Fibroblast of lung (primary cell): ENCODE data around the gene TTLL11. TPM values are rescaled to one million over a fixed set of nuclear protein-coding genes. Genes with fewer than 3 reads are reported as not detected.

Experiments
- DNase-seq, 2 donors: peaks; one replicate each; pipeline versions ENCODE4 v3.0.0 to v3.0.0-alpha.2; 2010; ENCODE audit warnings: low read depth in 2 of 2
- H2AFZ ChIP-seq: 2 replicates; pipeline ENCODE4 v1.5.1; 2012; ENCODE audit warnings: low read length, control low read depth, inconsistent platforms
- H3K27ac ChIP-seq: 2 replicates; pipeline ENCODE4 v1.5.1; 2011; ENCODE audit warnings: low read length, control low read depth; ENCODE audit not compliant: insufficient read depth
- H3K27me3 ChIP-seq: 2 replicates; pipeline ENCODE4 v1.5.1; 2011; ENCODE audit warnings: mild to moderate bottlenecking, low read length; ENCODE audit not compliant: control insufficient read depth, insufficient read depth
- H3K36me3 ChIP-seq: 2 replicates; pipeline ENCODE4 v1.5.1; 2011; ENCODE audit warnings: low read length; ENCODE audit not compliant: control insufficient read depth, insufficient read depth
- H3K4me1 ChIP-seq: 2 replicates; pipeline ENCODE4 v1.5.1; 2011; ENCODE audit warnings: low read length; ENCODE audit not compliant: control insufficient read depth, insufficient read depth; ENCODE audit errors: extremely low read depth
- H3K4me2 ChIP-seq: 2 replicates; pipeline ENCODE4 v1.5.1; 2011; ENCODE audit warnings: low read length, control low read depth; ENCODE audit not compliant: insufficient read depth; ENCODE audit errors: extremely low read depth
- H3K4me3 ChIP-seq, 4 experiments: fragments of 200-600 bp in 1 of 4; sonication (generic) in 1 of 4; replicated peaks in 1 of 4; 2 replicates each; pipeline ENCODE4 v1.5.1; 2011 to 2016; ENCODE audit warnings: low read length in 4 of 4, low read depth in 3 of 4, mild to moderate bottlenecking in 3 of 4, control low read depth in 2 of 4, inconsistent platforms in 1 of 4, mixed read lengths in 1 of 4; ENCODE audit not compliant: insufficient read depth in 1 of 4; ENCODE audit errors: control extremely low read depth in 1 of 4
- H3K79me2 ChIP-seq: 2 replicates; pipeline ENCODE4 v1.5.1; 2012; ENCODE audit warnings: mild to moderate bottlenecking, low read length, inconsistent platforms; ENCODE audit not compliant: control insufficient read depth, insufficient read depth
- H3K9ac ChIP-seq: 2 replicates; pipeline ENCODE4 v1.5.1; 2011; ENCODE audit warnings: mild to moderate bottlenecking, low read length, control low read depth; ENCODE audit not compliant: insufficient read depth
- H3K9me3 ChIP-seq: 2 replicates; pipeline ENCODE4 v1.5.1; 2012; ENCODE audit warnings: low read depth, low read length; ENCODE audit not compliant: control insufficient read depth, insufficient read depth
- H4K20me1 ChIP-seq: 2 replicates; pipeline ENCODE4 v1.5.1; 2011; ENCODE audit warnings: low read length; ENCODE audit not compliant: control insufficient read depth, insufficient read depth; ENCODE audit errors: extremely low read depth
- EZH2 ChIP-seq: IDR thresholded peaks from 2 replicates; pipeline ENCODE4 v1.5.1; 2012; ENCODE audit warnings: low read length, control low read depth, mild to moderate bottlenecking; ENCODE audit errors: missing control alignments
- polyA plus RNA-seq, 2 donors: library from polyadenylated mRNA; depleted of rRNA in 1 of 2; stranded (reverse) in 1 of 2; unstranded in 1 of 2; fragments of >200 nt; gene quantifications; 2 replicates each; pipeline ENCODE4 v1.2.1, GENCODE V29; 2011 to 2012; ENCODE audit warnings: missing spikeins in 1 of 2
- total RNA-seq: library from RNA; depleted of rRNA; stranded (reverse); fragments of >200 nt; gene quantifications from 2 replicates; pipeline ENCODE4 v1.2.1, GENCODE V29; 2014
- TF ChIP-seq, protein P1 (sequence below), 2 donors: IDR thresholded peaks in 1 of 2; conservative IDR thresholded peaks in 1 of 2; 1 replicate in 1 of 2; 2 replicates in 1 of 2; pipeline ENCODE4 v1.5.1; 2011 to 2012; ENCODE audit warnings: low read length in 2 of 2, control low read depth in 1 of 2, inconsistent platforms in 1 of 2, low read depth in 1 of 2, mild to moderate bottlenecking in 1 of 2

The TTLL11 gene
- total and polyA plus RNA-seq, 2 donors (not counting 1 experiment from before 2014, with no cell fraction given) = 3.9 to 4.8 TPM

GRCh38 chr9:121890746-121891145 lies 202.4 kb downstream of the TTLL11 start:
- no peak for DNase-seq
- Histone ChIP-seq H3K4me2 (no peak overlapping the region), H3K9ac (no peak overlapping the region), H3K27ac (no peak overlapping the region), H3K4me3 (no peak overlapping the region), H3K4me1 (peaks cover 13% of the 10 kb centered on the region), H3K27me3 (no peaks in the 10 kb centered on the region), H4K20me1 (no peaks in the 10 kb centered on the region), H3K79me2 (no peaks in the 10 kb centered on the region), H3K9me3 (no peaks in the 10 kb centered on the region), H3K36me3 (no peaks in the 10 kb centered on the region), H2AFZ (no peak overlapping the region)
- TF ChIP-seq, protein P1, sequence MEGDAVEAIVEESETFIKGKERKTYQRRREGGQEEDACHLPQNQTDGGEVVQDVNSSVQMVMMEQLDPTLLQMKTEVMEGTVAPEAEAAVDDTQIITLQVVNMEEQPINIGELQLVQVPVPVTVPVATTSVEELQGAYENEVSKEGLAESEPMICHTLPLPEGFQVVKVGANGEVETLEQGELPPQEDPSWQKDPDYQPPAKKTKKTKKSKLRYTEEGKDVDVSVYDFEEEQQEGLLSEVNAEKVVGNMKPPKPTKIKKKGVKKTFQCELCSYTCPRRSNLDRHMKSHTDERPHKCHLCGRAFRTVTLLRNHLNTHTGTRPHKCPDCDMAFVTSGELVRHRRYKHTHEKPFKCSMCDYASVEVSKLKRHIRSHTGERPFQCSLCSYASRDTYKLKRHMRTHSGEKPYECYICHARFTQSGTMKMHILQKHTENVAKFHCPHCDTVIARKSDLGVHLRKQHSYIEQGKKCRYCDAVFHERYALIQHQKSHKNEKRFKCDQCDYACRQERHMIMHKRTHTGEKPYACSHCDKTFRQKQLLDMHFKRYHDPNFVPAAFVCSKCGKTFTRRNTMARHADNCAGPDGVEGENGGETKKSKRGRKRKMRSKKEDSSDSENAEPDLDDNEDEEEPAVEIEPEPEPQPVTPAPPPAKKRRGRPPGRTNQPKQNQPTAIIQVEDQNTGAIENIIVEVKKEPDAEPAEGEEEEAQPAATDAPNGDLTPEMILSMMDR (conservative IDR thresholded peaks at IDR 0.05 in 1 of 2, IDR thresholded peaks at IDR 0.05 in 1 of 2; ENCODE audit: low read depth in 1 of 2, low read length in 2 of 2) = no peak
- TF ChIP-seq EZH2 = no peak

DNA sequence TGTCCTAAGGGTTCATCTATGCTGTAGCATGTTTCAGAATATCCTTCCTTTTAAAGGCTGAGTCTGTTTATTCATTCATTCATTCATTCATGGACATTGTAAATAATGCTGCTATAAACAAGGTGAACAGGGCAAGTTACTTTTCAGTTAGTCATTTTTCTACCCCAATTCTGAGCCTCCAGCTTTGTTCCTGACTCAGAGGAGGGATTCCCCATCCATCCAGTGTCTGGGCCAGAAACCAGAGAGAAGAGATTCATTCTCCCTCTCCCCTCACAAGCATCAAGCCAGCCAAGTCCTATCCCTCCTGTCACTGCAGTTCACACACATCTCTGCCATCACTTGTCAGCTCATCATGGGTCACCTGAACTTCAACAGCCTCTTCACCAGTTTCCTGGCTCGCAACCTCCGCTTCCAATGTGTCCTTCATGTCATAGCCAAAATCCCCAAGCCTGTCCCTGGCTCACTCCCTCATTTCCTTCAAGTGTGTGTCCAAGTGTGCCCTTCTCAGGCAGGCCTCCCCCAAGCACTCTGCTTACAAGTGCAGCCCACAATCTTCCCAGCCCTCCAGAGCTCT lies 203.0 kb downstream of the TTLL11 start:
- no peaks in the 10 kb centered on the region for H4K20me1 ChIP-seq
- H3K4me2 ChIP-seq = no peak overlapping the region
- H3K9me3 ChIP-seq = no peaks in the 10 kb centered on the region
- no peak overlapping the region for H3K4me3 ChIP-seq
- TF ChIP-seq, protein P1 (conservative IDR thresholded peaks at IDR 0.05 in 1 of 2, IDR thresholded peaks at IDR 0.05 in 1 of 2; ENCODE audit: low read depth in 1 of 2, low read length in 2 of 2) = no peak
- TF ChIP-seq EZH2 = no peak
- DNase-seq = peak in 1 of 2 donors; percentile 55
- H3K9ac ChIP-seq = no peak overlapping the region
- no peaks in the 10 kb centered on the region for H3K36me3 ChIP-seq
- no peak overlapping the region for H3K27ac ChIP-seq
- H3K4me1 ChIP-seq = peaks cover 13% of the 10 kb centered on the region
- H3K27me3 ChIP-seq = no peaks in the 10 kb centered on the region
- H2AFZ ChIP-seq = no peak overlapping the region
- no peaks in the 10 kb centered on the region for H3K79me2 ChIP-seq

DNA sequence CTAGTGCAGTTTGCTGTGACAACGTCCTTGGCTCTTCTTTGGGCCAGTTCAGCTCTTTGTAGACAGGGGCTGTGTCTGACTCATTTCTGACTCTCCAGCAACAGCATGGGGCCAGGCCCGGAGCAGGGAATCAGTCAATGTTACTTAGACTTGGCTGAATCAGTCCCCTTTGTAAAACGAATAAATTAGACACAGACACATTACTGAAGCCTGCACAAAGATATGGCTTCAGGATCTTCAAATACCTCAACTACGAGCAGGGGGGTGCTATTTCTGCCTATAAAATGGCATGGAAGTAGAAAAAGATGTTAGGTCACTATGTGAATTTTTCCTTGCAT lies 204.7 kb downstream of the TTLL11 start:
- Histone ChIP-seq H3K4me2 (peak overlapping the region; percentile 37), H3K9me3 (no peaks in the 10 kb centered on the region), H3K27ac (no peak overlapping the region), H3K4me1 (peaks cover 13% of the 10 kb centered on the region), H3K36me3 (no peaks in the 10 kb centered on the region), H3K79me2 (no peaks in the 10 kb centered on the region), H3K27me3 (no peaks in the 10 kb centered on the region), H3K9ac (no peak overlapping the region), H3K4me3 (no peak overlapping the region), H2AFZ (no peak overlapping the region), H4K20me1 (no peaks in the 10 kb centered on the region)
- DNase-seq = peak; percentile 63 to 91
- TF ChIP-seq, protein P1 (conservative IDR thresholded peaks at IDR 0.05 in 1 of 2, IDR thresholded peaks at IDR 0.05 in 1 of 2; ENCODE audit: low read depth in 1 of 2, low read length in 2 of 2) = peak in 1 of 2 donors; percentile 22
- no peak for TF ChIP-seq EZH2
